Muscle of arm (tissue), 12 donors: Measurements from ENCODE around the gene BIRC6. TPM values are rescaled to one million over a fixed set of nuclear protein-coding genes. Genes with fewer than 3 reads are reported as not detected.
A peak's percentile ranks its signal among the peaks of the same experiment; 100 is the strongest.
"Not testable (repeated sequence)": the region's sequence is repeated elsewhere in the genome, so short reads cannot be mapped to it uniquely, and the experiment has no call there.

Experiments
- DNase-seq: peaks from one replicate; pipeline ENCODE4 v3.0.0-alpha.2; 2013
- polyA plus RNA-seq, 12 donors: library from polyadenylated mRNA; unstranded; fragments of 120-200 nt; gene quantifications; one replicate each; pipeline ENCODE4 v1.2.1, GENCODE V29; 2013; ENCODE audit not compliant: insufficient read length in 12 of 12

Gene BIRC6
- polyA plus RNA-seq, 12 donors = 41.6 to 62.0 (median 49.9) TPM; not detected in 1

GRCh38 chr2:32504877-32505478 lies 148.2 kb downstream of the BIRC6 start:
- no peak for DNase-seq

DNA sequence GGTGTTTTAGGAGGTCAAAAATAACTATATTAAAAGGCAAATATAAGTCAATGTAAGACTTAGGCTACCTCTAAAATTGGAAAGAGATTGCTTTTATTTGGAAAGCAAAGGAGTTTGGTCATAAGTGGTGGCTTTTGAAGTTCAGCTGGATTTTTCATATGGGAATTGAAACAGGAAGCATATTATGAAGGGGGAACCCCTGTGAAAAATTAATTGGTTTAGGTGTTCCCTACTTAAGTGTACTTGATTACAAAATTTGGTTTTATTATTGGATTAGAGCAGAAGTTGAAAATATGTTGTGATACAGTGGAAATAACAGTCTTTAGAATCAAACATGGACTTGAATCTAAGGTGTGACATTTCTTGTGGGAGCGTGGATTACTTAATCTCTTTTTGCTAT lies 149.6 kb downstream of the BIRC6 start:
- DNase-seq = no peak

DNA sequence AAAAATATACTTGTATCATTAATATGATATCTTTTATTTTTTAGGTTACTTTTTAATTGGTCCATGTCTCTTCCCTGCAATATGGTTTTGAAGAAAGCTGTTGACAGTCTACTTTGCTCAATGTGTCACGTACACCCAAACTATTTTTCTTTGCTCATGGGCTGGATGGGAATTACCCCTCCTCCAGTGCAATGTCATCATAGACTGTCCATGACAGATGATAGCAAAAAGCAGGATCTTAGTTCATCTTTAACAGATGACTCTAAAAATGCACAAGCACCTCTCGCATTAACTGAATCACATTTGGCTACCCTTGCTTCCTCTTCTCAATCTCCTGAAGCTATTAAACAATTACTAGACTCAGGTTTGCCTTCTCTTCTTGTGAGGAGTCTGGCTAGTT lies 158.1 kb downstream of the BIRC6 start:
- DNase-seq = no peak

- DNase-seq = no peak
Measured at GRCh38 chr2:32516567-32516966, 159.7 kb downstream of the BIRC6 start.

- DNase-seq = no peak
Measured at GRCh38 chr2:32522770-32523169, 165.9 kb downstream of the BIRC6 start.

DNA sequence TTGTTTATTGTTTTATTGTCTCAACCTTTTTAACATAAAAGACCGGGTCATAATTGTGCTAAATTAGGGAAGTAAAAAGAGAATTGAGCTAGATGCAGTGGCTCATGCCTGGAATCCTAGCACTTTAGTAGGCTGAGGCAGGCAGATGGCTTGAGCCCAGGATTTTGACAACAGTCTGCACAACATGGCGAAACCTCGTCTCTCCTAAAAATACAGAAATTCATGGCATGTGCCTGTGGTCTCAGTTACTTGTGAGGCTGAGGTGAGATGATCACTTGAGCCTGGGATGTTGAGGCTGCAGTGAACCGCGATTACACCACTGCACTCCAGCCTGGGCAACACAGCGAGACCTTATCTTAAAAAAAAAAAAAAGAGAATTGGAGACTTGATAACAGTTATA lies 166.9 kb downstream of the BIRC6 start:
- no peak for DNase-seq

DNA sequence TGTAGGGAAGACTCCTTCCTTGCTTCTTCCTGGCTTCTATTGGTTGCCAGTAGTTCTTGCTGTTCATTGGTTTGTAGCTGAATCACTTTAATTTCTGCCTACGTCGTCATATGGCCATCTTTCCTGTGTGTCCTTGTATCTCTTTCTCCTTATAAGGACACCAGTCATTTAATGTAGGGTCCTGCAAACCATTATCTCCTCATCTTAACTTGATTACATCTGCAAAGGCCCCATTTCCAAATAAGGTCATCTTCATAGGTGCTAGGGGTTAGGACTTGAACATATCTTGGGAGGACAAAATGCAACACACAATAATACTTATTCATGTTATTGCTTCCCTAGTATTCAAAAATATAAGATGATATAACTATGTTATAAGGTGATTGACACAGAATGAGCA lies 175.5 kb downstream of the BIRC6 start:
- no peak for DNase-seq

DNA sequence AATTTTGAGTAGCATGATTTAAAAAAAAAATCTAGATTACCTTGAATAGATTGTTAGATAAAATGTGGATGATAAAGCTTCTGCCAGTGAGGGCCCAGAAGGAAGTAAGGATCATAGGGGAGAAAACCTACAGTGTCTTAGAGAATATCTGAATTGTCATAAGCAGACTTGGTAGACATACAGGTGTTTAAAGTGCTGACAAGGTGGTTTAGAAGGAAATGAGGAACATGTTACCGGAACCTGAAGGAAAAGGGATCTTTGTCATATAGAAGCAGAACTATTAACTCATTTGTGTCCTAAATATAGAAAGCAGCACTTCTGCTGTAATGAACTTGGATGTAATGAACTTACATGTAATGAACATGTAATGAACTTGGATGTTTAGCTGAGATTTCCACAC lies 176.1 kb downstream of the BIRC6 start:
- DNase-seq = no peak

GRCh38 chr2:32534831-32535230 lies 178.0 kb downstream of the BIRC6 start:
- no peak for DNase-seq

DNA sequence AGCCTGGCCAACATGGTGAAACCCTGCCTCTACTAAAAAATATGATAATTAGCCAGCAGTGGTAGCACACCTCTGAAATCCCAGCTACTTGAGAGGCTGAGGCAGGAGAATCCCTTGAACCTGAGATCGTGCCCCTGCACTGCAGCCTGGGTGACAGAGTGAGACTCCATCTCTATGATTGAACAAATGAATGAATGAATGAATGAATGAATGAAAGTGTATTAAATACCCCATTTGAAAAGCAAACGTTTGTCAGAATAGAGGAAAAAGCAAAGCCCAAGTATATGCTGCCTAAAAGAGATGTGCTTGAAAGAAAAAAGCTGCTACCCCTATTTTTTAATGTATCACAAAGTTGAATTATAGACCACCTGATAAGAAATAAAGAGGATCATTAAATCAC lies 181.9 kb downstream of the BIRC6 start:
- no peak for DNase-seq

- not testable (repeated sequence) for DNase-seq
Measured at GRCh38 chr2:32552483-32552882, 195.7 kb downstream of the BIRC6 start.

DNA sequence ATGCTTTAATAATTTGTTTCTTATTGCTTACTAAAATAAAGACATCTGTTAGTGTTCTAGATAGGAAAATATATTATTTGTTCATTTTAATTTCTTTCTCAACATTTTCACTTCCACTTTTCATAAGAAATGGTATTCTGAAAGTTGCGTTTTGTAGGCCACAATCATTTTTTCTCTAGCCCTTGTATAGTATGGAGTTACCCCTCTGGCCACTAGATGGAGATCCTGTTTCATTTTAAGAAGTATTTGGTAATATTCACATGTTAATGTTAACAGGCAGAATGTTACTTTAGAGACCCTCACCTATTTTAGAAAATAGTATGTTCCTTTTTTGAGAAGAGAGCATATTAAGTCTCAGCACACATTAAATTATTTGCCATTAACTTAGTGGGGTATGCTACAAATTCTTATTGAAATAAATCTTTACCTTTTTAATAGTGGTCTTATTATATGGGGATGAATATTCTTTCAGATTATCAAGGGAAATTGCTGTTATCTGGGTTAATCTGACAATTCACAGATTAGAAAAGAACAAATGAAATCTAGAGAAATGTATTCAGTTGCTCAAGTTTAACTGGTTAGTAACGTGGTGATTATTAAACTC lies 197.1 kb downstream of the BIRC6 start:
- peak; percentile 37 for DNase-seq

DNA sequence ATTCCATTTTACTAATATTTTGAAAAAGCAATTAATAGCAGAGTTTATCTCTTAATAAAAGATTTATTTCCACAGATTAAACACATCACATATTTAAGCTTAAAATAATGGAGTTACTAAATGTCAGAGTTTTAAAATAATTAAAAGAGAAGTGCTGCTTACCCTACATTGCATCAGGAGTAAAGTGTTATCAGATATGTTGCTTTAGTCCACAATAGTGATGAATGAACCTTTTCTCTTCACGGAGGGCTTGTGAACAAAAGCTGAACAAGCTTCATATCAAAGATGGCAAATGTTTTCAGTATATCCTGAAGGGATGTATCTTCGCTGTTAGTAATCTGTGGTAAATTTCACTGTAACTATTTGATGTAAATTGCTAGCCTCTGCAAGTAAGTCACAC lies 201.7 kb downstream of the BIRC6 start:
- DNase-seq = no peak

DNA sequence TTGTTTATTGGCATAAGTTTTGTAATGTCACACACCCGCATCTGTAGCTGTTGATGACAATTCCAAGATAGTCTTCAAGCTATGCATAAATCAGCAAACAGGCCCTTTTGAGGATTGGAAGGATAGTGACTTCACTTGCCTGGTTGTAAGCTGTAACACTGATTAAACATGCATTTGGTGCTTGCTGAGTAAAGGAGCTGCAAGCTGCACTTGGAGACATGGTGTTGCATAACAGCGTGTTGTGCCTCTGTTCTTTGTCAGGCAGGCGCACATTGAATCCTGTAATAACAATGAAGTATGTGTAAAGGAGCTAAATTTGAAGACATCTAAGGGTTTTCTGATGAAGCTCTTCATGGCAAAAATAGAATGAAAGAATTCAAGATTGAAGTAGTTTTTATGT lies 202.3 kb downstream of the BIRC6 start:
- no peak for DNase-seq

- no peak for DNase-seq
Measured at GRCh38 chr2:32562906-32563305, 206.1 kb downstream of the BIRC6 start.

- DNase-seq = no peak
Measured at GRCh38 chr2:32564417-32565035, 207.7 kb downstream of the BIRC6 start.

- DNase-seq = no peak
Measured at GRCh38 chr2:32565902-32566301, 209.1 kb downstream of the BIRC6 start.

DNA sequence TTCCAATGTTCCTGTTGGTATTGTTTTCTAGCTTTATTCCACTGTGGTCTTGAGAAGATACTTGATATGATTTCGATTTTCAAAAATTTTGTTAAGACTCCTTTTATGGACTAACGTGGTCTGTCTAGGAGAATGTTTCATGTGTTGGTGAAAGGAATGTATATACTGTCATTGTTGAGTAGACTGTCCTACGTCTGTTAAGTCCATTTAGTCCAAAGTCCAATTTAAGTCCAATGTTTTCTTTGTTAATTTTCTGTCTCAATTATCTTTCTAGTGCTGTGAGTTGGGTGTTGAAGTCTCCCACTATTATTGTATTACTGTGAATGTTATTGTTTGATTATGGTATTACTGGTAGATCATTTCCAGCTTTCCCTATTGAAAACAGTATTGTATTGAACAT lies 215.2 kb downstream of the BIRC6 start:
- no peak for DNase-seq

DNA sequence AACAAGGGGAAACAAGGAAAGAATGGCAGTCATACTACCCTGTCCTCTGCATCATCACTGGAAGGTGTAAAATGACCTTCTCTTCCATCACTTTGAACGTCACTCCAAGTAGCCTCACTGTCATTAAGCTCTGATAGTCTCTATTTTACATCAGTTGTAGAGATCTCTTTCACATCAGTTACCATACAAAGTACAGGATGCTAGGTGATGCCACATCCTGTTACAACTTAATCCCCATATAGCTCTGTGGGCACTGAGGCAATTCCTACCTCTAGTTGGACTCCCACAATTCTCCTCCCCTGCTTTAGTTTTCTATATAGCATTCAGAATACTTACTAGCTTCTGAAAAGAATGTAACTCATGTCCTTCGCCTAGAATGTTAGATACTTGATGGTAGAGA lies 215.9 kb downstream of the BIRC6 start:
- DNase-seq = no peak

DNA sequence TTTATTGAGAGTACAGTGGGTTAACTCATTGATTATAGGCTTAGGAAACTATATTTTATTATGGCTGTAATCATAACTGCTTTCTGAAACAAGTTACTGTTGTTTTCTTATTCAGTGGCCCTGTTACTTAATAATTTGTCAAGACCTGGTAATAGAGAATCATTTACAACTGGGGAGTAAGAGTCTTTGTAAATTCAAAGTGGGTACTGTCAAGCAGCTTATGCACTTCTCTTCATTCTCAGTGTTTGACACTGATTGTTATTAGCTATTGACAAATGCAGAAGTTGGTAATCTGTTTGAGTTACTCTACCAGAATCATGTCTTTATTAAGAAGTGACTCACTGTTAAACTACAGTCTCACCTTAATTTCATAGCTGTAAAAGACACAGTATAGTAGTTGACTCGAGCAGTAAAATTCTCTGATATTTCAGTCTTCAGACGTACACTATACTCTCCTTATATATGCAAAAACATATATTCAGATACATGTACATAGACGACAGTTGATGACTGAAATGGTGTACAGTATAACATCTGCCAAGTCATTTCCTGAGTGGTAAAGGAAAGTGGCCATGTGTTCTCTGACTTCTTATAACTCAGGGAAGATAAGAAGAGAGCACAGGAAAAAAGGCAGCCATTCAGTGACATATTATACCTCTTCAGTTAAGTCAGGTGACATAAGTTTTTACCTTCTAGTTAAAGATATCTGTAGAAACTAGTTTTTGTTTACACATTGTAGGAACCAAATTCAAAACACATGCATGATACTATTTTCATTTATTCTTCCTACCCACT lies 235.0 kb downstream of the BIRC6 start:
- no peak for DNase-seq

GRCh38 chr2:32594573-32594972 lies 237.8 kb downstream of the BIRC6 start:
- no peak for DNase-seq

- no peak for DNase-seq
Measured at GRCh38 chr2:32611366-32611765, 254.5 kb downstream of the BIRC6 start.

GRCh38 chr2:32611771-32612170 lies 254.9 kb downstream of the BIRC6 start:
- DNase-seq = no peak
